Dedifferentiated amniotic fluid mesenchymal stem cell (primary cell): ENCODE data around the gene CREG2.

Source experiments
- DNase-seq: peaks from one replicate; pipeline ENCODE4 v3.0.0-alpha.2; 2016; ENCODE audit errors: extremely low spot score

Gene CREG2

GRCh38 chr2:101409699-101410098 lies 22.4 kb upstream of the CREG2 start:
- DNase-seq = no peak

GRCh38 chr2:101408925-101409324 lies 21.6 kb upstream of the CREG2 start:
- DNase-seq = no peak

GRCh38 chr2:101405351-101405899 lies 18.1 kb upstream of the CREG2 start:
- no peak for DNase-seq

DNA sequence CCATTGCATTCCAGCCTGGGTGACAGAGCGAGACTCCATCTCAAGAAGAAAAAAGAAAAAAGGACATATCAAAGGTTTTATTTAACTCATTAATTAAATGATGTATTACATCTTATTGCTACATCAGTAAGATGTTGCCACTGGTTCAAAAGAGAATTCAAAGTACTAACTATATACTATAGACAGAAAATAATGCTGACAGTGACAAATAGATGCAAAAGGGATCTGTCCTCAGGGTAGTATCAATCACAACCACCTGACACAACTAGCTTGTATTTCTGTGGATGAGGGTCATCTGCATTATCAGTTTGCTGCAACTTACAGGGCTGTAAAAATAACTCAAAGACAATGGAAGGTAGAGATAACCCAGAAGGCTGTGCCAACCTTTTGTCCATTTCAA lies 16.4 kb upstream of the CREG2 start:
- DNase-seq = no peak

- DNase-seq = no peak
Observed at GRCh38 chr2:101402630-101403029, 15.3 kb upstream of the CREG2 start.

DNA sequence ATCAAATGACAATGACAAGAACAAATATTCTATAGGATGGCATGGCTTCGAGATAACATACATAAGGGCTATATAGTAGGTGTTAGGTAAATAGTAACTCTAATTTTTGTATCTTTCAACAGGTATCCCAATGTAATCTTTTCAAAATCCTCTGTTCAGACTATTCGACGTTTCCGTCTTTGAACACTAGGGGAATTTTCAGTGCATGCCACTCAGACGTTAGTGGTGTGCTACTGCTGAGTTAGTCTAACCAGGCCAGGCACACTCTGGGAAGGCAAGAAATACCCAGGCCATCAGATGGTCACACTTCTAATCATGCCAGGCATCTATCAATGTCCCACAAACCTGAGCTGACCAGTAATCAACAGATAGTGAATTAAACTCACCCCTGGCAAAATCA lies 14.6 kb upstream of the CREG2 start:
- DNase-seq = no peak

DNA sequence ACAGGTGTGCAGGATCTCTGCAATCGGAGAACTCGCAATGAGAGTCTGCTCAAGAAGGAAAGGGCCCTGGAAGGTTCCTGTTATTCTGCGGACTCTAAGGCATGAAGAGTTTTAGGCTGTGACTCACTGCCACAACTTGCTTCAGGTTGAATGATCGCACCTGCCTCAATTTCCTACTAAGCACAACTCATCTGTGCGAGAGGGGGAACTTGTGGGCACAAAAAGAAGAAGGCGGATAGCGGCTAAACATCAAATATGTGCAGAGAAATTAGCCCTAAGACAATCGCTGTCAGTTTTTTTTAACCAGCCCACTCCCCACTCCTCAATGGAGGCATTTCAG lies 14.0 kb upstream of the CREG2 start:
- no peak for DNase-seq

DNA sequence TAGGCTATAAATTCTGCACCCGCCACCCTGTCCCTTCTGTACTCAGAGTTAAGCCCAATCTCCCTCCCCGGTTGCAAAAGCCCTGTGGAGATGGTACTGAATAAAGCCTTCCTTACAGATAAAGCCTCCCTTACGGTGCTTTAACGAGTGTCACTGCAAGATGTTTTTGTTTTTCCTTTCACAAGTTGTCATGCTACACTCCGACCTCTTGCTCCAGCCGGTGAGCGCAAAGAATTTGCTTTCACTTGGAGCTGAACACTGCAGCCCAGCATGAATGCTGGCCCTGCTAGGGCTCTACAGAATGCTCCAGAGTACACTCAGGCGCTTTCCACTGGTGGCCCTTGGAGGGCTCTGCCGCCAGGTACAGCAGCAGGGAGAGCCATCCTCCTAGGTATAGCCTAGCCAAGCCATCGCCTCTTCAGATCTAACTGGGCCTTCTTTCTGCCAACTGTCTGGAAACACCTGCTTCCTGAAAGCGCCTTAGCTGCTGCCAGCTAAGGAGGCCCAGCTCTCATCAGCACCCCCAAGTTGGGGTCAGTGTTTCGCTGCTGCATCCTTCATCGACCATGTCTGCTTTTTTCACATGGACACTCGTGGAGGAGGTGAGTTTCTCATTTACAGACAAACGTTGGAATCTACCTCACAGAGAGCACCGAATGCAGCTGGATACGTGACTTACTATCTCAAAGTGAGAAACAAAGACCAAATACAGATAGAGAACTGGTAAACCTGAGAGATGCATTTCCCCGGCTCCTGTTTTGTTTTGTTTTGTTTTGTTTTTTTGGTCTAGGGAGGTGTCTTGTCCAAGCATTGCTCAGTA lies 13.4 kb upstream of the CREG2 start:
- no peak for DNase-seq

GRCh38 chr2:101400048-101400447 lies 12.7 kb upstream of the CREG2 start:
- DNase-seq = no peak

DNA sequence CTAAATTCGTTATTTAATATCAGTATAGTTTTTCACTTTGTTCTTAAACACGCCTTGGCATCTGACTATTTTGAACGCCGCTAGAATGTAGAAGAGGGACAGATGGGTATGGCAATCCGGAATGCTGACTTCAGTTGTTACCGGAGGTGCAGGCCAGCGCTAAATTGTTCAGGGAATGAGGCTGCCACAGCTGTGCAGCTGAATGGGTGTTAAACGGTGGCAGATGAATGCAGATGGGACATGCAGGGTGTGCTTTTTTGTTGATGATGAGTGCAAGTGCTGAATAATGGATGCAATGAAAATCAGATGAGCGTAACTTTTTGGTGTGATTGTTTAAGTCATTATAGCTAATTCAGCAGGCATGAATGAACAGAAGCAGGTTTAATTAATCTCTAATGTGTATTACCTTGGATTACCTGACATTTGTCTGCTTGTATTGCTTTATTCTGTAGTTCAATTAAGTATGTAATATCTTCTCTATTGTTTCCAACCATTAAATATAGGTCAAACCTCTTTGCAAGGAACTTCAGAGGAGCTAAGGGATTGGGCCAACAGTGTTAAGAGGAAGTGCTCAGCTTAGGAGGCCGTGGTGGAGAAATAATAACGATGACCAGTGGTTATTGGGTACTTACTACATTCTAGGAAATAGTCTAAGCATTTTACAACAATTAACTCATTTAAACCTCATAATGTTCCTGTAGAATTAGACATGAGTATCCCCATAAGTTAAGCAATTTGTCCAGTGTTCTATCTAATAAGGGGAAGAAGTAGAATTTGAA lies 11.9 kb upstream of the CREG2 start:
- no peak for DNase-seq

- DNase-seq = no peak
Observed at GRCh38 chr2:101398116-101398821, 11.0 kb upstream of the CREG2 start.

DNA sequence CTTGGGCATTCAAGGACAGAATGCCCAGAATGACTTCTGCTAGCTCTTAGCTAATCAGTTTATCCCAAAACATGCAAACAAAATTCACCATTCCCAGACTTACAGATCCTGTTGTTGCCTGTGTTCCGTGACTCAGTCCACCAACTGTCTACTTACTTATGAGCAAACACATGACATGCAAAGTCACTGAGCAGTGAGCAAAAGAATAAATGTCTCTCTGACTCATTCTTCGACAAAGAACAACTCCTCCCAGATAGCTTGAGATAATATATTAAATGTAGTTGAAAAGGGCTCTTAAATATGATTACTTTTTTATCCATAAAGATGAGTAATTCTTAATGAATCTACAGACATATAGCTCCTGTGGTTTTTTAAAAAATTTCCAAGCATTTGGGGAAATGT lies 9.0 kb upstream of the CREG2 start:
- peak; percentile 90 for DNase-seq

- no peak for DNase-seq
Observed at GRCh38 chr2:101395545-101396315, 8.4 kb upstream of the CREG2 start.

GRCh38 chr2:101388232-101388631 lies 929 bp upstream of the CREG2 start:
- no peak for DNase-seq

- DNase-seq = no peak
Observed at GRCh38 chr2:101386599-101387150, 628 bp downstream of the CREG2 start.

- no peak for DNase-seq
Observed at GRCh38 chr2:101383016-101383541, 4.2 kb downstream of the CREG2 start.

DNA sequence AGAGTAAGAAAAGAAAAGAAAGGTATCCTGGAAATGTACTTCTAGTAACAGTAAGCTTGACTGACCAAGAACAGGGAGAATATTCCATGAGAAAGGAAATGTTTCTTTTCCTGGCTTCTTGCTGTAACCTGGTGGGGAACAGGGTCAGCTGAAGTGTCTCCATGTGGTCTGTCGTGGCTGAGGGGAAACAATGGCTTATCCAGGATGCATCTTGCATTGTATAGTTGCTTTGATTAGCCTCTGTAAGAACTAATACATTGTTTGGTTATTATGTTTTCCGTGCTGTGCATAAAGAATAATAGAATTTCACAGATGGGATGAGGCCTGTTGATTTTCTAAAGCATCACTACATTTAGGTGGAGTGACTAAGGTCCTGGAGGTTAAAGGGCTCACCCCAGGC lies 4.9 kb downstream of the CREG2 start:
- no peak for DNase-seq

DNA sequence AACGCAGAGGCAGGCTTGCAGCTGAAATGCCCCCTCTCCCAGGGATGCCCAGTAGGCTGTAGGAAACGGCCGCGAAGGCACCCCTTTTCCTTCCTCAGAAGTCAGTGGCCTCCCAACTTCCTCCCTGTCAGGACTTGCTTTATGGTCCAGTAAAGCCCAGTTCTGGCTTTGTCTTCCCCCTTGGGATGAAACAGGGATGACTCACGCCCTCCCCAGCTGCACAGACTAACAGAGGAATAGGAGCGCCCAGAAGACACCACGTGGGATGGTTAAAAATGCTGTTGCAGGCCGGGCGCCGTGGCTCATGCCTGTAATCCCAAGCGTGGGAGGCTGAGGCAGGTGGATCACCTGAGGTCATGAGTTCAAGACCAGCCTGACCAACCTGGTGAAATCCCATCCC lies 6.9 kb downstream of the CREG2 start:
- no peak for DNase-seq

GRCh38 chr2:101379091-101379490 lies 8.2 kb downstream of the CREG2 start:
- DNase-seq = no peak

DNA sequence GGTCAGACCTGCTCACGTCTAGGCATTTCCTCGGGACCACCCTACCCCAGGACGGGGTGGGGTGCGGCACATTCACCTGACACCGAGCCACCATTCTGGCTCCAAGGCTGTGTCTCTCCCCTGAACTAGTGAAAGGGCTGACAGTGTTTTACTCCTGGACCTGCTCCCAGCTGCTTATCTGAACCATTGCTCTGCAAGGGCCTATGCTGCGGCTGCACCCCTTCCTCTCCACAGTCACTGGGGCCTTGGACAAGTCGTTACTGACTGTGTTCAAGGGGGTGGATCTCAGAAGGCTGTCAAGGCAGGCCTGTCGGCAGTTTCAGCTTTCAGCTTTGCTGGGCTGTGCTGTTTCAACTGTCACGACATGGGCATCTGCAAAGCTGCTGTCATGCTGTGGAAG lies 11.7 kb downstream of the CREG2 start:
- DNase-seq = no peak
